ENCODE results near the gene DEPDC1B.
A peak's percentile ranks its signal among the peaks of the same experiment; 100 is the strongest.
"Not testable (repeated sequence)": the region's sequence is repeated elsewhere in the genome, so short reads cannot be mapped to it uniquely, and the experiment has no call there.

DEPDC1B gene

GRCh38 chr5:60640901-60641300, 59.1 kb downstream of the DEPDC1B start:
- DNase-seq (ENCODE audit: low spot score), result no peak

- no peak for DNase-seq (ENCODE audit: low spot score)
These were observed 60.4 kb downstream of the DEPDC1B start for GRCh38 chr5:60639544-60639943.

DNA sequence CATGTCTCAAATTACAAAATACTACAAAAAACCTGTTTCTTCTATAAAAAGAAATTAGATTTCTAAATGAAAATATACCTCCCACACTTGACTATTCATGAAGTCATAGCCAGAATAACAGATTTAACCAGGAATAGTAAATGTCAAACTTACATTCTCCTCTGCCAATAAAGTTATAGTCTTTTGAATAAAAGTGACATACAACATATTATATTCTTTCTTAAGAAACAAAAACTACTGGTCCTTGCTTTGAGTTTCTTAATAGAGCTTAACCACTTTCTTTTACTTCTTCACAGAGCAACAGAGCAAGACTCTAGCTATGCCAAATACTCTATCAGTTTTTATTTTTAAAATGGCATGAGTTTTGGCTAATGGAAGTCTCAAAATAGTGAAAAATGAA, 61.7 kb downstream of the DEPDC1B start:
- DNase-seq (ENCODE audit: low spot score), result no peak

- no peak for DNase-seq (ENCODE audit: low spot score)
These were observed 63.3 kb downstream of the DEPDC1B start for GRCh38 chr5:60636644-60637043.

DNA sequence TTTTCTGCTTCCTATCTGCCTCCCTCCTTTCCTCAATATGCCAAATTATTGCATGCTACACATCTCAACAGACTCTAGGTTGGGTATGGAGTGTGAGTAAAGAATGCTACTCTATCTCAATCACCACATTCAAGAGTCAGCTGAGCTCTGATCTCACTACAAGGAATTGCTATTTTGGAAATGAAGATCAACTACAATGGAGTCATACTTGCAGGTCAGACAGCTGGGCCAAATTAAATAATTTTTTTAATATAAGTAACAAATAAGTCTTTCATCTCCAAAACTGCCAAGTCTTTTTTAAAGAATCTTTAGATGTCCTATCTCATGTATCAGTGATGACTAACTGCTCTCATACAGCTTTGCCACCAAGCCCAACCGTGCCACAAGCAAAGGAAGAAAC, 64.0 kb downstream of the DEPDC1B start:
- no peak for DNase-seq (ENCODE audit: low spot score)

DNA sequence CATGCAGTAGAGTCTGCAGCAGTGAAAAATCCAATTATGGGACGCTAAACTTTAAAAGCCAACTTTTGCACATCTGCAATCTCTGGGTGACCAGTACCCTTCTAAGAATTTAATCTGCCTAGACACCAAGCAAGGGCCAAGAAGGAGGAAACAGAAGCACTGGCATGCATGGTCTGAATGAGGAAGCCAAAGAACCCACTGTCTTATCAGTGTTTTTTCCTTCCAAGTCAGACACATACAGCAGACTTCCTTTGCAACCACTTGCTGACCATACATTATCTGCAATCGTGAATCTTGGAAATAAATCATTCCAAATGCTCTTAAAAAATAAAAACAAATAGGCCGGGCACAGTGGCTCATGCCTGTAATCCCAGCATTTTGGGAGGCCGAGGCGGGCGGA, 65.9 kb downstream of the DEPDC1B start:
- DNase-seq (ENCODE audit: low spot score), result no peak

- no peak for DNase-seq (ENCODE audit: low spot score)
These were observed 66.6 kb downstream of the DEPDC1B start for GRCh38 chr5:60633341-60633740.

GRCh38 chr5:60632153-60632552, 67.8 kb downstream of the DEPDC1B start:
- DNase-seq (ENCODE audit: low spot score), result no peak

DNA sequence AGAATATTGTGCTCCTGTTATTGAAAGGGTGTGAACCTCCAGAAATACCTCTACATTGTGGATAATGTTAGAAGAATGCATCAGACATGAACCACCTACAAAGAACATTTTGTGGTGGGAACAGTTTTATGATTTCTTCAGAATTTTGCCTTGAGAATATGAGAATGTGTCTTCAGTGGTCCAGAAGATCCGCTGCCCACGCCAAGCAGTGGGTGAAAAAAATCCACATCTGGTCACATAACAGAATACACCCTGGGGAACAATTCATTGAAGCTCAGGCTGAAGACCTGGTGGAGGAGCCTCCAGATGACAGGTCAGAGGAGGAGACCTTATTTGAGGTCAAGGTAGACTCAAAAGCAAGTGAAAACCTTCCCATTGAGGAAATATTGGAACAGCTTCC, 69.1 kb downstream of the DEPDC1B start:
- DNase-seq (ENCODE audit: low spot score), result no peak

DNA sequence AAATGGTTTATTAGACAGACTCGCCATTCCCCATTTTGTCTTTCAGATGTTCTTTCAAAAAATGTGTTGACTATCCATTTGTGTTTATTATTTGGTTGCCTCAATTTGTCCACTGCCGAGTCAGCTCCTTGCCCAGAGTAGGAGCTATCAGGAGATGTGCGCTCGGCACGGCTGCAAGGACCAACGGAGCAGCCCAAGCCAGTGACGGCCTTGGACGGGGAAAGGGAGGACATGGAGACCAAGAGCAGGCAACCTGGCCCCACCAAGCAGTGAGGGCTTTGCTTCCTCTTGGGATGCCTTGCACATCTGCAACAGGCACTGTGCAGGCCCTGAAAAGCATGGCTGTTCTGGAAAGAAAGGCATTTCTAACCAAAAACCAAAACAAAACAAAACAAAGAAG, 69.8 kb downstream of the DEPDC1B start:
- no peak for DNase-seq (ENCODE audit: low spot score)

DNA sequence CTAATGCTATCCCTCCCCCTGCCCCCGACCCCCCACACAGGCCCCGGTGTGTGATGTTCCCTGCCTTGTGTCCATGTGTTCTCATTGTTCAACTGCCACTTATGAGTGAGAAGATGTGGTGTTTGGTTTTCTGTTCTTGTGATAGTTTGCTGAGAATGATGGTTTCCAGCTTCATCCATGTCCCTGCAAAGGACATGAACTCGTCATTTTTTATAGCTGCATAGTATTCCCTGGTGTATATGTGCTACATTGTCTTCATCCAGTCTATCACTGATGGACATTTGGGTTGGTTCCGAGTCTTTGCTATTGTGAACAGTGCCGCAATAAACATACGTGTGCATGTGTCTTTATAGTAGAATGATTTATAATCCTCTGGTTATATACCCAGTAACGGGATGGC, 75.1 kb downstream of the DEPDC1B start:
- DNase-seq (ENCODE audit: low spot score), result not testable (repeated sequence)

DNA sequence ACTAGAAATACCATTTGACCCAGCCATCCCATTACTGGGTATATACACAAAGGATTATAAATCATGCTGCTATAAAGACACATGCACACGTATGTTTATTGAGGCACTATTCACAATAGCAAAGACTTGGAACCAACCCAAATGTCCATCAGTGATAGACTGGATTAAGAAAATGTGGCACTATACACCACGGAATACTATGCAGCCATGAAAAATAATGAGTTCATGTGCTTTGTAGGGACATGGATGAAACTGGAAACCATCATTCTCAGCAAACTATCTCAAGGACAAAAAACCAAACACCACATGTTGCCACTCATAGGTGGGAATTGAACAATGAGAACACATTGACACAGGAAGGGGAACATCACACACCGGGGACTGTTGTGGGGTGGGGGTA, 79.2 kb downstream of the DEPDC1B start:
- DNase-seq (ENCODE audit: low spot score), result not testable (repeated sequence)

DNA sequence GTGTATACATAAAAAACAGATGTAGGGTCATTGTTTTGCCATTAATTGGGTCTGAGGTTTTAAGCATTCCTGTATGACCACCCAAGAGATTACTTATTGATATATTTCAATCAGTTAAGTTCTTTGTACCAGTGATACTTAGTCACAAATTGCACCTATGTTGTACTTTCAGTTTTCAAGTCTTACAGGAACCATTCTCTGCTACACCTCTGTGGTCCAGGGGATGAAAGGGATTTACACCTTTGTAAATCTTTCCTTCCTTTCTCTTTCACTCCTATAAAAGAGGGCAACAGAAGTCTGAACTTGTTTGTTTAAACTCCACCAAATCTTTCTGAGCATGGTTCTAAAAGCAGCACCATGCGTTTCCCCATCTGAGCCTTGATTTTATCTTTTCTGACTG, 86.1 kb downstream of the DEPDC1B start:
- DNase-seq (ENCODE audit: low spot score), result no peak

- no peak for DNase-seq (ENCODE audit: low spot score)
These were observed 88.7 kb downstream of the DEPDC1B start for GRCh38 chr5:60611099-60611740.

GRCh38 chr5:60604771-60605170, 95.2 kb downstream of the DEPDC1B start:
- DNase-seq (ENCODE audit: low spot score), result no peak

- DNase-seq (ENCODE audit: low spot score), result no peak
These were observed 101.5 kb downstream of the DEPDC1B start for GRCh38 chr5:60598424-60598823.

GRCh38 chr5:60597572-60598320, 102.2 kb downstream of the DEPDC1B start:
- DNase-seq (ENCODE audit: low spot score), result no peak

- DNase-seq (ENCODE audit: low spot score), result no peak
These were observed 105.1 kb downstream of the DEPDC1B start for GRCh38 chr5:60594715-60595477.

GRCh38 chr5:60590172-60590571, 109.8 kb downstream of the DEPDC1B start:
- DNase-seq (ENCODE audit: low spot score), result no peak

DNA sequence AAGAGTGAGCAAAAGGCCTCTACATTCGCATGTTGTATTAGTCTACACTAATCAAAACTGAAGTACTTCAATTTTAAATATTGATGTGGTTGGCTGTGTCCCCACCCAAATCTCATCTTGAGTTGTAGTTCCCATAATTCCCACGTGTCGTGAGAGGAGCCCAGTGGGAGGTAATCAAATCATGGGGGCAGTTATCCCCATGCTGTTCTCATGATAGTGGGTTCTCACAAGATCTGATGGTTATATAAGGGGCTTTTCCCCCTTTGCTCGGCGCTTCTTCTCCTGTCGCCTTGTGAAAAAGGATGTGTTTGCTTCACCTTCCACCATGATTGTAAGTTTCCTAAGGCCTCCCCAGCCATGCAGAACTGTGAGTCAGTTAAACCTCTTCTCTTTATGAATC, 112.7 kb downstream of the DEPDC1B start:
- DNase-seq (ENCODE audit: low spot score), result not testable (repeated sequence)

- DNase-seq (ENCODE audit: low spot score), result peak; percentile 5
These were observed 113.6 kb downstream of the DEPDC1B start for GRCh38 chr5:60586307-60586901.

DNA sequence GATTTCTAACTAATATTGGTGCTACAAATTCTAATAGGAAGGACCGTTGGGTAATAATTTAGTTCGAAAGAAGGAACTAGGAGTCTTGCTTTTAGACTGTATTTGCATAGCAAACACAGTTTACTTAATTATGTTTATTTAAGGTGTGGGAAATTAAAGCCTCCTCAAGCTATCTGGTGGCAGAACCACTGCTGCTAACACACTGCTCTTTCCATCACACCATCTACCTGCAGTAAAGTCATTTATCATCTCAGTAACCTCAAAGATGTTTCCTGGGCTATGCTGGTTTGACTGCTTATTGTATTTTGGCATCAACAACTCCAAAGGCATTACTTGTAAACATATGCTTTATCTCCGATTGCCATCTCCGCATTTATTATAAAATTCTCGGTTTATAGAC, 114.3 kb downstream of the DEPDC1B start:
- DNase-seq (ENCODE audit: low spot score), result no peak

DNA sequence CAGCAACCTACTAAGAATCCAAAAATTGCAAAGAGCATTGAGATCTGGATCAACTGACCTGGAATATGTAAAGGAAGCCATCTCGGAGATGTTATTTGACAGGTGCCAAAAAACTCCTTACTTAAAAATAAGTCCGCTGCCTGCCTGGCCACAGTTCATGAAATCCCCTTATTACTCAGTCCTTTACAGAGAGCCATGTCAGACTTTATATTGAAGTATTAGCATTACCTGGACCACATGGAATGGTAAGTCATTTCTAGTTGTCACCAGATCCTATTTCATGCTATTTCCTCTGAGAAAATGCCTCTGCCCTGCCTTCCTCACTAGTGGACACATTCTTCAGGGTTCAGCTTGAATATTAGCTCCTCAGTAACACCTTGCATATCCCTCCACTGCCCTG, 115.7 kb downstream of the DEPDC1B start:
- DNase-seq (ENCODE audit: low spot score), result no peak
